GM21360 (cell line): ENCODE data around the gene NEMP2.
"Not testable (repeated sequence)": the region's sequence is repeated elsewhere in the genome, so short reads cannot be mapped to it uniquely, and the experiment has no call there.

Experiments used
- ATAC-seq: cut with Tn5 transposase; IDR thresholded peaks from one replicate; pipeline ENCODE4 v1.9.1; 2021; ENCODE audit warnings: mild to moderate bottlenecking, moderate library complexity; ENCODE audit not compliant: unreplicated experiment

Gene NEMP2

GRCh38 chr2:190527214-190527613 lies 7.3 kb downstream of the NEMP2 start:
- no peak for ATAC-seq

GRCh38 chr2:190526105-190526750 lies 8.3 kb downstream of the NEMP2 start:
- ATAC-seq: no peak

DNA sequence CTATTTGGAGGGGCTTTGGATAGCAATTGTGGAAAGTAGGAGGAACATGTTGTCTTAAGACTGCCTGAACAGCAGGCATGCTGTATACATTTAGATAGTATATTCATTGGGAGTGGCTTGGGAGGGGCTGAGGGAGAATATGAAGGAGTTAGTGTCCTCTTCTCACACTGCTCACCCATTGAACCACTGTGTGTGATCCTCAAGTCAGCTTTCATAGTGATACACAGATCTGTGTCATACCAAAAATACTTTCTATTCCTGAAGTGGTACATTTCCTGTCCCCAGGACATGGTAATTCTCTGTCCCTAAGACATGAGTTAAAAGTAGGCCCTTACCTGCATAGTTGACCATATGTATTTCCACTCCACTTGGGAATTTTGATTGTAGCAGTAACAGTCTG lies 9.6 kb downstream of the NEMP2 start:
- ATAC-seq: no peak

DNA sequence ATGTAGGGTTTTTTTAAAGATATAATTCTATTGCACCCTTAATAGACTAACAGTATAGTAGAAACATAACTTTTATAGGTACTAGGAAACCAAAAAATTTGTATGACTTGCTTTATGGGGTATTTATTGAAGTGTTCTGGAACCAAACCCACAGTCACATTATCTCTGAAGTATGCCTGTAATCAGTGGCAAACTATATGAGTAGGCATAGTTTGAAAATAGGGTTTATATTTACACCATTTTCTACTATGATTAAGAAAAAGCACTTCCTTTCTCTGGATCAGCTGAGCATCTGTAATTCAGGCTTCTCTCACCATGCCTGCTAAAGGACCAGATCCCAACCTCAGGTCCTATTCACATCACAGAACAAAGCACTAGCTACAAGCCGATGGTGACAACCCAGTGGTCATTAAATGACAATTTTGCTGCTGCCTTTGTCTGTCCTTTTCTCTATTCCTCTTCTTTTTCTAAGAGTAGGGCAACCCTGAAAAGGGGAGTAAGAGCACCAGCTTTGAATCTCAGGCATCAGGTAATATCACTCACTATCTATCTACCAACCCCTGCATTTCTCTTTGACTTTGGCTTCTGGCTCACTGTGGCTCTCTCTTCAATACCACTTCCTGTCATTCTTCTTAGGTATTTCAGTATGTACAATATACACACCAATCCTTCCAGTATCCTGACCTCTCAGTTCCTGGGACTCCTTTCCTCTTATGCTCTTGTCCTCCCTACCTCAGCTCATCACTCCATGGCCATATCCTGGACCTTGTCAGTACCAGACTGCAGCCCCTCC lies 14.4 kb downstream of the NEMP2 start:
- no peak for ATAC-seq

GRCh38 chr2:190517468-190517867 lies 17.1 kb downstream of the NEMP2 start:
- ATAC-seq: no peak

DNA sequence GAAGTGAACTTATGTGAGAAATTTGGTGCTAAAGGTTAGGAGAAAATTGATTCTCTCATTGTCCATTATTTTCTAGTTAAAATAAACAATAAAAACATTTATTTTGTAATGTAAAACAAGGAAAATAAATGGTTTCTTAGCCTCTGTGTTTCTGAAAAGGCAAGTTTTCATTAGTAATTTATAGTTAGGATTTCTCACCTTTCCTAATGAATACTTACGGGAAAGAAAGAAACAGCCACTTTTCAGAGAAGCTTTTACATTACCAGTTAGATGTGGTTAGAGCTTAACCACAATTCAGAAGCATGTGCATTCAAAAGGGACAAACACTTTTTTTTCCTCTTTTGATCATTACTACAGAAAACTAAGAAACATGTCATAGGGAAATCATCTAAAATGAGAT lies 18.8 kb downstream of the NEMP2 start:
- no peak for ATAC-seq

DNA sequence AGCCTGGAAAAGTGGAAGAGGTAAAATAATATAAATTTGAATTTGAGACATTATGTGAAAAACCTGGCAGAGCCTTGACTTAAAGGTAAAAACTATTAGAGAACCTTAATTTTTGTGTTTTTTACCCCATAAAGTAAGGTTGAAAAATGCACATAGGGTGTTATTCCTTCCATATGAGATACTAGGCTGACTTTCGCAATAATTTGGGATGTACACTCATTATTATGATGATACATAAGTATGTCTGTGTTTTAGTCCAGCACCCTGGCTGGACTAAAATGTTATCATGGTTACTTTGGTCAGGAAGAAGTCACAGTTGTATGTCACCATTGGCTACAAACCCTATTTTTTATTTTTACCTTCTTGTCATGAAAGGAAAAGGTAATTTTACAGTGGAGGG lies 19.8 kb downstream of the NEMP2 start:
- ATAC-seq: no peak

DNA sequence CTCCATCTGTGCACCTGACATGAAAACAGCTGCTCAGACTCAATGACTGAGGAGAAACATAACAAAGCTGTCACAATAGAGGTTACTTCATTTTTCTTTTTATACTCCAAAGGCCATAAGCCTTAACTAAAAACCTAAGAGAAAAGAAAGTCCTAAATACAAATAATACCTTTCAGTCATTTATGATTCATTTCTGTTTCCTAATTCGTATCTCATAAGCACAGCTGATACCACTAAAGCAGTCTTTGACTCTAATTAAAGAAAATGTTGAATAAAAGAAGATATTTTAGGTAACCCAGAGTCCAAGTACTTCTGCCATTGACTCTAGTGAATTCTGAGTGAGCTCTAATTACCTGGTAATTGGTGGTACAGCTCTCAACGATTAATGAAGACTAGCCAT lies 20.6 kb downstream of the NEMP2 start:
- no peak for ATAC-seq

DNA sequence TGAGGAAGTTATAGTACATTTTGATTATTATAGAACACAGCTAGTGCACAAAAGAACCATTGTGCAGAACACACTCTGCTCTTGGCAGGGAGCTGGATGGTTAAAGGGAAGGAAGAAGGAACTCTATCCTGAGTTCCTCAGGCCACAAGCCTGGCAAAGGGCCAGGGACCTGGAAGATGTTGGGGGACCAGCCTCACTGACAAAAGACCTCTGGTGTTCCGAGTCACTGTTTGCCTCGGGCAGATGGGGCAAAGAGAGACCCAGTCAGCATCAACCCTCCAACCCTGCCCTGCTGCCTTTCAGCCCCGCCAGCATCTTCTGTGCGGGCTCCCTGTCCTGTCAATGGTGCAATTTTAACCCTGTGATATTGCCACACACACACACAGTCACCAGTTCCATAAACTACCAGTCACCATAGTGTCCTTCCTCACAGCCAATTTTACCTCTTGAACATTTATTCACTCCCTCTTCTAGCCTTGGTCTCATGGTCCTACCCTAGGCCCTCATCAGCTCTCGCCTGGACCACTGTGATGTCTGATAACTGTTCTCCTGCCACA lies 21.9 kb downstream of the NEMP2 start:
- no peak for ATAC-seq

DNA sequence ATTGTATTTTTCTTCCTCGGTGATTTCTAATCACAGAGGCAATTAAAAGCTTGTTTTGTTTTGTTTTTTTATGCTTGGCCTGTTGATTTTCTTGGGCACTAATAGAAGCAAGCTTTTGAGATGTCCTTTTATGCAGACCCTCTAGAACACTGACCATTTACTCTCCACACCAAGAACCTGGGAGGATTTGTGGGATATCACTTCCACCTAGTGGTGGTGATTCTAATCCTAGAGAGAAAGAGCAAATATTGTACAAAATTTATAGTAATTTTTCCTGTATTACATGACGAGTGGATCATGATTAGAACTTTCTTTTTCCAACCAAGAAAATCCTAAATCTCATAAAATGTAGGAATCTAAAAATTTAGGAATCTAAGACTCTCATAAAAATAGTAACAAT lies 23.4 kb downstream of the NEMP2 start:
- ATAC-seq: no peak

- ATAC-seq: not testable (repeated sequence)
These were observed 24.6 kb downstream of the NEMP2 start for GRCh38 chr2:190509895-190510294.

- ATAC-seq: no peak
These were observed 27.4 kb downstream of the NEMP2 start for GRCh38 chr2:190507135-190507534.

DNA sequence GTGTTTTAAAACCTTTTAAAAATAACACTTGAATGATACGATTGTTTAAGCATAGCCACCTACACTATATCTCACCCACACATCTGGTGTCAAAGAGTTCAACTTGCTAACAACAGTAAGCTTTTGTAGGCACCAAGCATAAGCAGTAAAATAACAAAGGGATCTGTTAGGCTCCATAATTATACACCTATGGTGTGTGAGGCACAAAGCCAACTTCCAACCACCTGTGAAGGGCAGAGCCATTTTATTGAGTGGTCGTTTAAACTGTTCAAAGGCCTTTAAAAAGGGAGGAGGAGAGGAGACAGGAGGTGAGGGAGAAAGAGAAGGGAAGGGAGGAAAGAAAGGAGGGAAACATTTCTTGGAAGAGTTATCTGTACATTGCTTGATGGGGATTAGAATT lies 27.9 kb downstream of the NEMP2 start:
- no peak for ATAC-seq

- no peak for ATAC-seq
These were observed 28.8 kb downstream of the NEMP2 start for GRCh38 chr2:190505696-190506095.

GRCh38 chr2:190504912-190505311 lies 29.6 kb downstream of the NEMP2 start:
- ATAC-seq: no peak

DNA sequence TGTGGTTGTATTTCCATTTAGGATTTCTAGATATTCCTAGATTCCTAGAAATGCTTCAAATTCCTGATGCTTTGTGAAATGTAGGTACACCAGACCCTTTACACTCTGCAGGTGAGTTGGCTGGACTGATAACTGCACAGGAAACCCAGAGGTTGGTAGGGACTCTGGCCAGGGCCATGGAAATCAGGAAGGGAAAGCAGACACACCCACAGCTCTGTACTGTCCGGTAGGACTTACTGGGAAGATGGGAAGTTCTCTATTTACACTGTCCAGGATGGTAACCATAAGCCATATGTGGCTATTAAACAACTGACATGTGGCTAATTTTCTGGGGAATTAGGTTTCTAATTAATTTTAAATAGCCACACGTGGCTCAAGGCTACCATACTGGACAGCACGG lies 31.4 kb downstream of the NEMP2 start:
- ATAC-seq: no peak

GRCh38 chr2:190501702-190502407 lies 32.7 kb downstream of the NEMP2 start:
- ATAC-seq: no peak

DNA sequence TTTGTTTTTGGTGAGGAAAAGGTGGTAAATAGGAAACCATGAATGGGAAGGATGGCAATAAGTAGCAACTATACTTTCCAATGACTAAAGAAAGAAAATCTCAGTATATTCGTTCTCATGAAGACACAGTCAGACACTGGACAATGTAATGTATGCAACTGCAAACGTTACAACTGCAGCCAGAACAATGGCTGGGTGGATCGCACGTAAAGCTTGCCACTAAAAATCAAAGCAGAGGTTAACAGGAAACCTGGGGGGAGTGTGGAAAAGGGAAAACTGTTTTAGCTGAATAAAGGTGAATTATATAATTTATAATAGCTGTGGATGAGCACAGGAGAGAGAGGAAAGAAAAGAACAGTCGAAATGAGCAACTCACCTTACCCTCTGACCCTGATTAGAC lies 33.3 kb downstream of the NEMP2 start:
- no peak for ATAC-seq

DNA sequence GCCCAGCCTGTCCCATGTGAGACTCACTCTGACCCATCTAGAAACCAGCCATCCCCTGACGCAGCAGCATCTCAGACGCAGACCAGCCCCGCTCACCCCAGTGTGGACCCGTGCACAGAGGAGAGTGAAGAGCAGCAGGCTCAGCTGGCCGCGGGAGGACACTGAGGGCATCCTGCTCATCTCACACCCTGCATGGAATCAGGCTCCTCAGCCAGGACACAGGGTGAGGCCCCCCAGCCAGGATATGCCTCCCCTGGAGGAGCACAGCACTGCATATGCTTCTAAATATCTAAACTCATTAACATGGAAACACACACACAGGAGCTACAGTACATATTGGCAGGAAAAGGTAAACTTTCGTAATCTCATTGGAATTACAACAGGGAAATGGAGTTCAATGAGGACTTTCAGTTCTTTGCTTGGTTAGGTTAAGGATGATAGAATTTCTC lies 34.4 kb downstream of the NEMP2 start:
- ATAC-seq: no peak

DNA sequence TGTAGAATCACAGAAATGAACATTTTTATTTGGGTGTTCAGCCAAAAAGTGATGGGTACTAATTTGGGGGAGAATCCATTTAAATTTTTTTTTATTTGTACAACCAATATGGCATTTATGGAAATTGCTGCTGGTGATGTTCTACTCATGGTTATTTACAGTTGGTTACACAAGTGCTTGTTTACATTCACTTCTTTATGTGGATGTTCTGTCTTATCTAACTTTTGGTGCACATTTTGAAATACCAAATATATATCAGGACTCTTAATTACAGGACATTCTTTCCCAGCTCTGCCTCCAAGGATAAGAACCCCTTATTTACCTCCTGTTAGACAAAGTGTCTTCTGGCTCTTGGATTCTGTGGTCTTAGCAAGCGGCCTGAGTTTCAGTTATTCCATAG lies 35.2 kb downstream of the NEMP2 start:
- no peak for ATAC-seq

GRCh38 chr2:190497428-190497827 lies 37.1 kb downstream of the NEMP2 start:
- ATAC-seq: no peak
